Measurements from ENCODE around the gene HOXD13. TPM values are rescaled to one million over a fixed set of nuclear protein-coding genes. Genes with fewer than 3 reads are reported as not detected.

Gene HOXD13
- total and polyA plus RNA-seq, 2 donors (not counting 3 experiments of a cell fraction or from before 2014, with no cell fraction given), result not detected

- H3K27me3 ChIP-seq (ENCODE audit: control insufficient read depth in 2 of 2, insufficient read depth in 2 of 2, low read length in 2 of 2), result peaks cover 26 to 34% of the 10 kb centered on the region in 2 experiments
- CTCF ChIA-PET, result interaction anchor here (0.6 to 10.1 kb wide), 13 partner anchors 295 to 1040 kb away, joined by 3 to 458 read pairs (median 20); no protein-coding TSS in a partner anchor
- no peaks in the 10 kb centered on the region for H3K79me2 ChIP-seq (ENCODE audit: control insufficient read depth, insufficient read depth, low read length)
- dilution Hi-C loops (cut with MboI; ENCODE audit: extremely low pct_ligation_motif_present, low sequenced_read_pairs), result no loop called here
- no peaks in the 10 kb centered on the region for H3K9me1 ChIP-seq (replicated peaks; ENCODE audit: control insufficient read depth, extremely low read depth, insufficient read depth, low read length)
- no peak overlapping the region for H3K4me3 ChIP-seq (replicated peaks in 1 of 3; ENCODE audit: insufficient read depth in 1 of 3, low read depth in 1 of 3, low read length in 3 of 3)
- H3K4me2 ChIP-seq (ENCODE audit: insufficient read depth, low read length), result peak overlapping the region; percentile 80
- POLR2A ChIA-PET, result no interaction called here
- FAIRE-seq (no peak), DNase-seq (ENCODE audit: low read depth, low spot score) (no peak)
- H4K20me1 ChIP-seq (replicated peaks; ENCODE audit: control insufficient read depth, extremely low read depth, insufficient read depth, low read length), result no peaks in the 10 kb centered on the region
- no peak overlapping the region for H3K9ac ChIP-seq (replicated peaks; ENCODE audit: extremely low read depth, insufficient read depth, low read length)
- no peak overlapping the region for H3K27ac ChIP-seq (ENCODE audit: insufficient read depth, low read depth, low read length)
- H3K4me1 ChIP-seq (ENCODE audit: control insufficient read depth, extremely low read depth, insufficient read depth, low read length), result peaks cover 31% of the 10 kb centered on the region
- no peaks in the 10 kb centered on the region for H3K9me3 ChIP-seq (replicated peaks; ENCODE audit: control insufficient read depth, insufficient read depth, low read length)
- TF ChIP-seq GATA2 (IDR thresholded peaks at IDR 0.05; ENCODE audit: insufficient read depth, insufficient read length, low read depth, low read length), result no peak
- TF ChIP-seq POLR2AphosphoS5 (IDR thresholded peaks at IDR 0.05; ENCODE audit: insufficient read depth, low read depth, low read length), result no peak
- TF ChIP-seq EZH2 (IDR thresholded peaks at IDR 0.05; ENCODE audit: borderline replicate concordance, low read depth, low read length, severe bottlenecking), result no peak
- TF ChIP-seq JUN (IDR thresholded peaks at IDR 0.05; ENCODE audit: borderline replicate concordance, insufficient read depth, insufficient read length, low read depth), result no peak
- TF ChIP-seq, protein P1, sequence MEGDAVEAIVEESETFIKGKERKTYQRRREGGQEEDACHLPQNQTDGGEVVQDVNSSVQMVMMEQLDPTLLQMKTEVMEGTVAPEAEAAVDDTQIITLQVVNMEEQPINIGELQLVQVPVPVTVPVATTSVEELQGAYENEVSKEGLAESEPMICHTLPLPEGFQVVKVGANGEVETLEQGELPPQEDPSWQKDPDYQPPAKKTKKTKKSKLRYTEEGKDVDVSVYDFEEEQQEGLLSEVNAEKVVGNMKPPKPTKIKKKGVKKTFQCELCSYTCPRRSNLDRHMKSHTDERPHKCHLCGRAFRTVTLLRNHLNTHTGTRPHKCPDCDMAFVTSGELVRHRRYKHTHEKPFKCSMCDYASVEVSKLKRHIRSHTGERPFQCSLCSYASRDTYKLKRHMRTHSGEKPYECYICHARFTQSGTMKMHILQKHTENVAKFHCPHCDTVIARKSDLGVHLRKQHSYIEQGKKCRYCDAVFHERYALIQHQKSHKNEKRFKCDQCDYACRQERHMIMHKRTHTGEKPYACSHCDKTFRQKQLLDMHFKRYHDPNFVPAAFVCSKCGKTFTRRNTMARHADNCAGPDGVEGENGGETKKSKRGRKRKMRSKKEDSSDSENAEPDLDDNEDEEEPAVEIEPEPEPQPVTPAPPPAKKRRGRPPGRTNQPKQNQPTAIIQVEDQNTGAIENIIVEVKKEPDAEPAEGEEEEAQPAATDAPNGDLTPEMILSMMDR (IDR thresholded peaks at IDR 0.05; ENCODE audit: extremely low read depth in 1 of 2, insufficient read depth in 1 of 2, low read depth in 1 of 2, low read length in 2 of 2), result no peak
- no peak for TF ChIP-seq POLR2A (IDR thresholded peaks at IDR 0.05; ENCODE audit: low read depth, low read length)
- no peak for TF ChIP-seq FOS (IDR thresholded peaks at IDR 0.05; ENCODE audit: borderline replicate concordance, insufficient read depth, low read length)
- TF ChIP-seq MAX (IDR thresholded peaks at IDR 0.05; ENCODE audit: insufficient read depth, insufficient read length), result no peak
- TF ChIP-seq MYC (IDR thresholded peaks at IDR 0.05; ENCODE audit: low read depth, low read length), result no peak
- BruUV-seq (replicated peaks), result no TSS peak
- H2AFZ ChIP-seq (ENCODE audit: low read depth, low read length), result no peak overlapping the region
- H3K36me3 ChIP-seq (ENCODE audit: control insufficient read depth in 2 of 2, extremely low read depth in 1 of 2, insufficient read depth in 2 of 2, low read length in 2 of 2), result no peaks in the 10 kb centered on the region
- intact Hi-C loops (cut with micrococcal nuclease), result no loop called here
Observed at GRCh38 chr2:176124110-176124946, 31.8 kb downstream of the HOXD13 start.
